NCI-H187 (cell line): ENCODE measurements around the gene MYPN.
A peak's percentile ranks its signal among the peaks of the same experiment; 100 is the strongest.
"Not testable (repeated sequence)": the region's sequence is repeated elsewhere in the genome, so short reads cannot be mapped to it uniquely, and the experiment has no call there.

Experiments
- DNase-seq, 2 experiments: peaks; one replicate each; lab custom pipeline; 2025; lab: John Stamatoyannopoulos, UW

MYPN gene, protein sequence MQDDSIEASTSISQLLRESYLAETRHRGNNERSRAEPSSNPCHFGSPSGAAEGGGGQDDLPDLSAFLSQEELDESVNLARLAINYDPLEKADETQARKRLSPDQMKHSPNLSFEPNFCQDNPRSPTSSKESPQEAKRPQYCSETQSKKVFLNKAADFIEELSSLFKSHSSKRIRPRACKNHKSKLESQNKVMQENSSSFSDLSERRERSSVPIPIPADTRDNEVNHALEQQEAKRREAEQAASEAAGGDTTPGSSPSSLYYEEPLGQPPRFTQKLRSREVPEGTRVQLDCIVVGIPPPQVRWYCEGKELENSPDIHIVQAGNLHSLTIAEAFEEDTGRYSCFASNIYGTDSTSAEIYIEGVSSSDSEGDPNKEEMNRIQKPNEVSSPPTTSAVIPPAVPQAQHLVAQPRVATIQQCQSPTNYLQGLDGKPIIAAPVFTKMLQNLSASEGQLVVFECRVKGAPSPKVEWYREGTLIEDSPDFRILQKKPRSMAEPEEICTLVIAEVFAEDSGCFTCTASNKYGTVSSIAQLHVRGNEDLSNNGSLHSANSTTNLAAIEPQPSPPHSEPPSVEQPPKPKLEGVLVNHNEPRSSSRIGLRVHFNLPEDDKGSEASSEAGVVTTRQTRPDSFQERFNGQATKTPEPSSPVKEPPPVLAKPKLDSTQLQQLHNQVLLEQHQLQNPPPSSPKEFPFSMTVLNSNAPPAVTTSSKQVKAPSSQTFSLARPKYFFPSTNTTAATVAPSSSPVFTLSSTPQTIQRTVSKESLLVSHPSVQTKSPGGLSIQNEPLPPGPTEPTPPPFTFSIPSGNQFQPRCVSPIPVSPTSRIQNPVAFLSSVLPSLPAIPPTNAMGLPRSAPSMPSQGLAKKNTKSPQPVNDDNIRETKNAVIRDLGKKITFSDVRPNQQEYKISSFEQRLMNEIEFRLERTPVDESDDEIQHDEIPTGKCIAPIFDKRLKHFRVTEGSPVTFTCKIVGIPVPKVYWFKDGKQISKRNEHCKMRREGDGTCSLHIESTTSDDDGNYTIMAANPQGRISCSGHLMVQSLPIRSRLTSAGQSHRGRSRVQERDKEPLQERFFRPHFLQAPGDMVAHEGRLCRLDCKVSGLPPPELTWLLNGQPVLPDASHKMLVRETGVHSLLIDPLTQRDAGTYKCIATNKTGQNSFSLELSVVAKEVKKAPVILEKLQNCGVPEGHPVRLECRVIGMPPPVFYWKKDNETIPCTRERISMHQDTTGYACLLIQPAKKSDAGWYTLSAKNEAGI (N-terminal part only)

DNA sequence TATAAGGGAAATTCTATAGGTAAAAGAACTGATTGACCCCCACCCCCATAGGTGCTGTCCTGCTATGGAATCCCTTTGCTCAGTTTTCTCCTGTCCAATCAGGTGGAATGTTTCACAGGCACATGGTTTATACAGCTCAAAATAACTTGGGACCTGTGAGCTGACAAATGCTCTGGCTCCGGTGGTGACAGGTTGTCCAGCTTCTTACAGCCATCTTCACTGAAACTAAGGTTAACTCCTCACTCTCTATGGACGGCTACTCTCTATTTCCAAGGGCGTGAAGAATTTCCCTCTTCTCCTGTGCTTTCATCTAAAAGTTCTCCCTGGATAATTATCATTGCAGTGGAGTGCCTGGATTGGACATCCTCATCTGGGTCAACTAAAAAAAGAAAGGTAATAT lies at the start of gene MYPN:
TSS of gene MYPN (plus strand) at position 158 of the 400 bp plus-strand sequence. CDS start 11,951 bp downstream, outside the sequence.
- DNase-seq: no peak

DNA sequence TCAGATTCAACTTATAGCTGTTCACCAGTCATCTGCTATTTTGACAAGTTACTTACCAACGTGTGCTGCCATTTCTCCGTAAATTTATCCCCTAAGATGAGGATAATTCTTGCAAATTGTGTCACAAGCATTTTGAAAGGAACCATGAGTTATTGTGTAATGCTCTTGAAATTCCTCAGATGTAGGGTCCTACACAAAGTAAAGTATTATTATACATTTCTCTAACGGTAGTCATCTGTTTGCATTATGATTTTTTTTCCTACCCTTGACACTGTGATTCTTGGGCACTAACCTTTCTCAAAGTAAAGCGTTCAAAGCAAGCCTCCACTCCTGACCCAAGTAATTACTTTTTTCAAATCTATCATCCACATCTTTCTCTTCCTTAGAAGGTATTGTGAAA lies 42.3 kb upstream of the MYPN start:
- DNase-seq: no peak

DNA sequence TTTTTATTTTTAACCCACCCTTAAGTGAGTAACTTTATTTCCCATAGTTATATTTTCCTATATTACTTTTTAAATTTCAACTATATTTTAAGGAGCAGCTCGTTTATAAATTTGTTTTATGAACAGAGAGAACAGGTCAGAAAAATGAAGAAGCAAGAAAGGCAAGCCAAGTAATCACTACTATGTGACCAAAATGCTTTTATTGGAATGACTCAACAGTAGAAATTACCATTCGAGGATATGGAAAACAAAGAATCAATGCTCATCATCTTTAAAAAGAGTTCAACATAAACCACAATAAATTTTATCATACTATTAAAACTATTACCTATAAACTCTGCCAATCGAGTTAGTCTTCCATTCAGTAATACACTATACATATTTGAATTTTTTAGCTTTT lies 41.8 kb upstream of the MYPN start:
- no peak for DNase-seq

DNA sequence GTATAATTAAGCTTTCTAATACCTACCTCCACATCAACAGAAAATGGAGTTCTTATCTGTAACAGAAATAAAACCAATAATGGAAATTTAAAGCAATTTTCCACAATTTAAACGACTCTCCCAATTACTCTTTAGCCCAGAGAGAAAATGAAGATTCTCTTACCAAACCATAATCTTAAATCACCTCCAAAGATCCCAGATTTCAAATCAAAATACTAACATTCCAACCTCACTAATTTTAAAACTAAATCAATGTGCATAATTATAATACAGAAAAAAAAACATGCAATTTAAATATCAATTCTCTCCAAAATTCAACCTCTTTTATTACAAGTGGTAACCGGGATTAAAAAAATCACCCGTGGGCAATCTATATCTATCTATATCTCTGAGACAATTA lies 35.7 kb upstream of the MYPN start:
- no peak for DNase-seq

DNA sequence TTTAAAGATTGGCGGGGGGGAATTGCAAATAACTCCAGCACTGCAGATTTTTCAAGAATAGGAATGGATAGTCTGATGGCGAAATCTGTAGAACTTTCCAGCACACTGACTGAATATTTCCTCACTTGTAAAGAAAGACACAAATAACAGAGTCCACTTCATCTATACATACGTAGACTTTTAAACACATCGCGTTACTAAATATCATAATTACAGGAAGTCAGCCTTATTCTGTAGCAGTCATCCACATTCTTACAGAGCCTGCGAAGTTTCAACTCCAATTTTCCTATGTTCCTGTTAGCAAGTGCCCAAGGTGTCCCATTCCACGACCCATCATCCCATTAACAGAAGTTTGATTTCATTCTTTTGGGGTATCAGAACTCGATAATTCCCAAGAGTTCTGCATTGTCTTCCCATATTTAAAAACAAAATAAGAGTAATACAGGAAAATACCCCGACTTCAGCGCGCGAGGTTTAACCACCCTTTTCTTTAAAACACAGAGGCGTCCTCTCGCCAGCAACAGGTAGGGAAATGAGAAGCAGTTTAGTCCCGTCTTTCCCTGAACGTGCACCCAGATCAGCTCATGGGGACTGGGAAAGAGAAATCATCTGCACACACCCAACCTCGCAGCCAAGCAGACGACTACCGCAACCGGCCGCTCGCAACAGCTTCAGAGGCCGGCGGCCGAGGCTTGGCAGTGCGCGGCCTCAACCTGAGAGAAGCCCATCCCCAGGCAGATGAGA lies 35.1 kb upstream of the MYPN start:
- DNase-seq: no peak

GRCh38 chr10:68074775-68075549 lies 34.3 kb upstream of the MYPN start, which contains the start of gene HERC4:
Gene HERC4 (minus strand): TSS chr10:68075283. CDS start chr10:68073108, 2,175 bp downstream.
- DNase-seq: peak; percentile 54 to 77

GRCh38 chr10:68075550-68076004 lies 33.7 kb upstream of the MYPN start:
- no peak for DNase-seq

DNA sequence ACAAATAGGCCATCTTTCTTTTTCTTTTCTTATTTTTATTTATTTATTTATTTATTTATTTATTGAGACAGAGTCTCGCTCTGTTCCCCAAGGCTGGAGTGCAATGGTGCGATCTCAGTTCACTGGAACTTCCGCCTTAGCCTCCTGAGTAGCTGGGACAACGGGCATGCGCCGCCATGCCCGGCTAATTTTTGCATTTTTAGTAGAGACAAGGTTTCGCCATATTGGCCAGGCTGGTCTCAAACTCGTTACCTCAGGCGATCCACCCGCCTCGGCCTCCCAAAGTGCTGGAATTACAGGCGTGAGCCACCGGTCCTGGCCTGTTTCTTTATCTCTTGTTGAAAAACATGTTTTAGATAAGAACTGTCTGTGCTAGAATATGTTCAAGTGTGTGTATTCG lies 33.2 kb upstream of the MYPN start:
- not testable (repeated sequence) for DNase-seq

- no peak for DNase-seq
Measured at GRCh38 chr10:68077026-68077425, 32.3 kb upstream of the MYPN start.

- DNase-seq: no peak
Measured at GRCh38 chr10:68079434-68079833, 29.9 kb upstream of the MYPN start.

DNA sequence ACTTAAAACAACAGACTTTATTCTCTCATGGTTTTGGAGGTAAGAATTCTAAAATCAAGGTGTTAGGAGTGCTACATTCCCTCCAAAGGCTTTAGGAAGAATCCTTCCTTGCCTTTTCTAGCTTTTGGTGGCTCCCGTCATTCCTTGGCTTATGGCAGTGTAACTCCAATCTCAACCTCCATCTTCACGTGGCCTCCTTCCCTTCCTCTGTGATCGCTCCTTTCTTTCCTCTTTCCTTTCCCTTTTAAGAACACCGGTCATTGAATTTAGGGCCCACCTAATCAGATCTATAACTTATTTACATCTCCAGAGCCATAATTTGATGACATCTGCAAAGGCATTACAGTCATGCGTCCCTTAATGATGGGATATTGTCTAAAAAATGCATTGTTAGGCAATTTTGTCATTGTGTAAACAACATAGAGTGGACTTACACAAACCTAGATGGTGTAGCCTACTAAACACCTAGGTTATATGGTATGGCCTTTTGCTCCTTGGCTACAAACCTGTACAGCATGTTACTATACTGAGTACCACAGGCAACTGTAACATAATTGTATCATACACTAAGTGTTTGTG lies 28.3 kb upstream of the MYPN start:
- DNase-seq: no peak

DNA sequence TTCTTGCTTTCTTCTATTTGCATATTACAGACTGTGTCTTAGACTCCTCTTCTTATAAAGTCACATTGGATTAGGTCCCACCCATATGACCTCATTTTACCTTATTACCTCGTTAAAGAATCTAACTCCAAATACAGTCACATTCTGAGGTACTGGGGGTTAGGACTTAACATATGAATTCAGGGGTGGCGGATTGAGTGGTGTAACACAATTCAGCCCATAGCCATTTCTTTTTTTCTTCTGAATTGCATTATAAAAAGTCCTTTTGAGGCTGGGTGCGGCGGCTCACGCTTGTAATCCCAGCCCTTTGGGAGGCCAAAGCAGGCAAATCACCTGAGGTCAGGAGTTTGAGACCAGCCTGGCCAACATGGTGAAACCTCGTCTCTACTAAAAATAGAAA lies 27.4 kb upstream of the MYPN start:
- DNase-seq: no peak

DNA sequence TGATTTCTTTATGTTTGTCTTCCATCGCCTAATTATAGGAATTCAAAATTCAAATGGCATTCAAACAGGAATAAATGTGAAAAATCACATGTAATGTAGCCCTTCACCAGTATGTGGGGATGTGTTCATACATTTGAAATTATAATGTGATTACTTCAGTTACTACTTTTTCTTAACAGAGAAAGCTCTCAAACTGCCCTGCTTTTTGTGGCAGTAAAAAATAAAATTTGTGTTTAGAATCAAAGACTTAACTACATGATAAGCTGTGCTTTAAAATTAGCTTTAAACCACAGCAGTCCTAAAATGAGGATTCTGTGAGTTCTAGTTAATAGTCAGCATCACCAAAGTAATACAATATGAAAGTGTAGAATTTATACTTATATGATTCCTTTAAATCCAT lies 26.4 kb upstream of the MYPN start:
- DNase-seq: no peak

- DNase-seq: no peak
Measured at GRCh38 chr10:68083953-68084352, 25.3 kb upstream of the MYPN start.

GRCh38 chr10:68084469-68084868 lies 24.8 kb upstream of the MYPN start:
- no peak for DNase-seq

DNA sequence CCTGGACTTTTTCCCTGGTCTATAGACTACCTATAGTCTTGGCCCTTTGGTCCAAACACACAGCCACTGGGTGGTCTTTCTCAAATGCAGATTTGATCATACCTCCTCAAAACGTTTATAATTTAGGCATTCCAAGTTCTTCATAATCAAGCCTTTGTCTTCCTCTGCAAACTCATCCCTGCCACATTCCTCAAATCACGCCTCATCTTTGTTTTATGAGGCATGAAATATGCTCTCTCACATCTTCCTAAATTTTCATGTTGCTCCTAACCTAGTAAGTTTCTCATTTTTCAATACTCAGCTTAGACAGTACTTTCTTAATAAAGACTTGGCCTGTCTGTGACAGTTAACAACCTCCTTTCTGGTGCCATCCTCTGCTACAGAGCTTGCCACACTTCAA lies 23.3 kb upstream of the MYPN start:
- DNase-seq: no peak

DNA sequence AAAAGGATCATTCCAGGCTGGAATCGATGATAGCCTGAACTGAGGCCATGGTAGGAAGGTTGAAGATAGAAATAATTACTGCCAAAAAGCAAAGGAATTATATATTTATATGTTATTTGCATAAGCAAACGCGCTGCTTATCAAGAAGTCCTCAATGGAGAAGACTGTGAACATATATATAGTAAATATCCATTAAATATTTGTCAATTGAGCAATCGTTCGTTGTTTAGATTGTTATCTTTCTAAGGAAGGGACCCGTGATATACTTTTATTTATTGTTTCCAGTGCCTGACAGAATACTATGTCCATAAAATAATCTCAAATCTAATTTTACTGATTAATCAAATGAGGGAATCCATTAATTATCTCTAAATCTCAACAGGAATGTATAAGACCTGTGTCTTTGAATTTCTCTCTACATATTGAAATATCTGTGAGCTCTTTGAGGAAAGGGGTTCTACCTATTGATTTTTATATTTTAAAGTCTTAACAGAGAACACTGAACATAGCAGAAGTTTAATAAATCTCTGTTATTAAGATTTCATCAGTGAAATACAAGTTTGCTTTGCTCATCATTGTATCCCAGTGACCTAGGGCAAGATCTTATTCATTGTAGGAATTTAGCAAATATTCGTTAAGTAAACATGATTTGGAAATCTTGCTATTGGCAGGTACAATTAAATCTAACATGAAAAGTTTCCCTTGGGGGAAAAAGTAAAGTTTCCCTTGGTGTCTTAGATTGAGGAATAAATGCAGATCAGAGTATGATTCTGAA lies 22.2 kb upstream of the MYPN start:
- no peak for DNase-seq

DNA sequence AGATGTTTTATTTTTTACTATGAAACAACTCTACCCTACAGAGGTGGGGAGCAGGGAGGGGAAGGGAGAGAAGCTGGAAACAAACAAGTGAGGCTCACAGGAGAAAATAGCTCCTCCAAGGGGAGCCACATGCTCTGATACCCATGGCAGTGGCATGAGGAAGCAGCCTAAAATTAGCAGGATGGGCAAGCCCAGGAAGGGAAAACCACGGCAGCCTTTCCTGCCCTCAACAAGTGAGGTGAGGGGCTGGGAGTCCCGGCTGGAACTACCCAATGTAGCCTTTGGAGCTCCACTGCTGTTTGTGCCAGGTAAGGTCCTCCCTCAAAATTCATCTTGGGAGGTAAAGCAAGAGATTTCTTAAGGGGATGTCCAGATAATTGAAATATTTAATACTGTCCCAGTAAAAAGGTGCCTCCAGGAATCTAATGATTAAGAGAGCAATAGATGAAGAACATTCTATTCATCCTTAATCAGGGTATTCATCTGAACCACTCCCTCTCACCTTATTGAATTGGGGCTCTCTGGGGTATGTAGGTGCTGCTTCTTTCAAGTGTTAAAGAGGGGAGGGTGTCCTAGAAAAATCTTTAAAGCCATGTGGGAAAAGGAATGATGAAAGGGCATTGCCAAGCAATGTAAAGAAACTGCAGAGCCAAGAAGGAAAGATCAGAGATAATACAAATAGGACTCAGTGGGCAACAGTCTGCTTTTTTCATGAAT lies 21.4 kb upstream of the MYPN start:
- no peak for DNase-seq

DNA sequence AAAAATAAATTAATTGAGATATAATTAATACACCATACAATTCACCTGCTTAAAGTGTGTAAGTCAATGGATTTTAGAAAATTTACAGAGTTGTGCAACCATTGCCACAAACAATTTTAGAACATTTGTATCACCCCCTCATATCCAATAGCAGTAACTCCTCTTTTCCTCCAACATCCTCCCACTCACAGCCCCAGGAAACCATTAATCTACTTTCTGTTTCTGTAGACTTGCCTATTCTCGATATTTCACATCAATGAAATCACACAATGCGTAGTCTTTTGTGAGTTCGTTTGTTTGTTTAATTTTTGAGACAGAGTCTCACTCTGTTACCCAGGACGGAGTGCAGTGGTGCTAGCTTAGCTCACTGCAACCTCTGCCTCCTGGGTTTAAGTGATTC lies 20.5 kb upstream of the MYPN start:
- no peak for DNase-seq
